ENCODE results near the gene RNF130.
A peak's percentile ranks its signal among the peaks of the same experiment; 100 is the strongest.
"Not testable (repeated sequence)": the region's sequence is repeated elsewhere in the genome, so short reads cannot be mapped to it uniquely, and the experiment has no call there.

RNF130 gene

GRCh38 chr5:180103487-180104167 lies 32.1 kb upstream of the RNF130 start:
- DNase-seq (ENCODE audit: insufficient read length, low spot score): no peak
- FAIRE-seq: no peak

- FAIRE-seq: no peak
- DNase-seq (ENCODE audit: insufficient read length, low spot score): no peak
Measured at GRCh38 chr5:180102636-180103035, 31.1 kb upstream of the RNF130 start.

GRCh38 chr5:180101451-180102105 lies 30.0 kb upstream of the RNF130 start:
- FAIRE-seq (no peak), DNase-seq (ENCODE audit: insufficient read length, low spot score) (no peak)

- no peak for DNase-seq (ENCODE audit: insufficient read length, low spot score)
- no peak for FAIRE-seq
Measured at GRCh38 chr5:180100621-180101450, 29.3 kb upstream of the RNF130 start.

- DNase-seq (ENCODE audit: insufficient read length, low spot score): no peak
- no peak for FAIRE-seq
Measured at GRCh38 chr5:180099733-180100611, 28.4 kb upstream of the RNF130 start.

GRCh38 chr5:180098991-180099732 lies 27.6 kb upstream of the RNF130 start:
- FAIRE-seq: no peak
- DNase-seq (ENCODE audit: insufficient read length, low spot score): no peak

GRCh38 chr5:180098526-180098925 lies 27.0 kb upstream of the RNF130 start:
- no peak for FAIRE-seq
- DNase-seq (ENCODE audit: insufficient read length, low spot score): no peak

GRCh38 chr5:180097926-180098325 lies 26.4 kb upstream of the RNF130 start:
- no peak for FAIRE-seq
- DNase-seq (ENCODE audit: insufficient read length, low spot score): no peak

GRCh38 chr5:180097163-180097894 lies 25.8 kb upstream of the RNF130 start:
- no peak for FAIRE-seq
- DNase-seq (ENCODE audit: insufficient read length, low spot score): no peak

- no peak for DNase-seq (ENCODE audit: insufficient read length, low spot score)
- FAIRE-seq: no peak
Measured at GRCh38 chr5:180096616-180097015, 25.1 kb upstream of the RNF130 start.

GRCh38 chr5:180095545-180095944 lies 24.0 kb upstream of the RNF130 start:
- FAIRE-seq (no peak), DNase-seq (ENCODE audit: insufficient read length, low spot score) (no peak)

GRCh38 chr5:180093651-180094382 lies 22.3 kb upstream of the RNF130 start:
- no peak for FAIRE-seq
- no peak for DNase-seq (ENCODE audit: insufficient read length, low spot score)

- FAIRE-seq (no peak), DNase-seq (ENCODE audit: insufficient read length, low spot score) (no peak)
Measured at GRCh38 chr5:180093241-180093640, 21.7 kb upstream of the RNF130 start.

- FAIRE-seq: no peak
- peak; percentile 47 for DNase-seq (ENCODE audit: insufficient read length, low spot score)
Measured at GRCh38 chr5:180090769-180091546, 19.4 kb upstream of the RNF130 start.

- DNase-seq (ENCODE audit: insufficient read length, low spot score): peak; percentile 81
- FAIRE-seq: peak; percentile 26
Measured at GRCh38 chr5:180090098-180090768, 18.7 kb upstream of the RNF130 start.

GRCh38 chr5:180089628-180090027 lies 18.1 kb upstream of the RNF130 start:
- not testable (repeated sequence) for DNase-seq (ENCODE audit: insufficient read length, low spot score); FAIRE-seq

- DNase-seq (ENCODE audit: insufficient read length, low spot score) (no peak), FAIRE-seq (no peak)
Measured at GRCh38 chr5:180088561-180088960, 17.0 kb upstream of the RNF130 start.

Measured in HTR-8/SVneo (cell line).